ENCODE measurements around the gene GPX8. TPM values are rescaled to one million over a fixed set of nuclear protein-coding genes. Genes with fewer than 3 reads are reported as not detected.

GPX8 gene
- total and polyA plus RNA-seq, 11 donors: 3.9 to 16.1 (median 5.1) TPM

DNA sequence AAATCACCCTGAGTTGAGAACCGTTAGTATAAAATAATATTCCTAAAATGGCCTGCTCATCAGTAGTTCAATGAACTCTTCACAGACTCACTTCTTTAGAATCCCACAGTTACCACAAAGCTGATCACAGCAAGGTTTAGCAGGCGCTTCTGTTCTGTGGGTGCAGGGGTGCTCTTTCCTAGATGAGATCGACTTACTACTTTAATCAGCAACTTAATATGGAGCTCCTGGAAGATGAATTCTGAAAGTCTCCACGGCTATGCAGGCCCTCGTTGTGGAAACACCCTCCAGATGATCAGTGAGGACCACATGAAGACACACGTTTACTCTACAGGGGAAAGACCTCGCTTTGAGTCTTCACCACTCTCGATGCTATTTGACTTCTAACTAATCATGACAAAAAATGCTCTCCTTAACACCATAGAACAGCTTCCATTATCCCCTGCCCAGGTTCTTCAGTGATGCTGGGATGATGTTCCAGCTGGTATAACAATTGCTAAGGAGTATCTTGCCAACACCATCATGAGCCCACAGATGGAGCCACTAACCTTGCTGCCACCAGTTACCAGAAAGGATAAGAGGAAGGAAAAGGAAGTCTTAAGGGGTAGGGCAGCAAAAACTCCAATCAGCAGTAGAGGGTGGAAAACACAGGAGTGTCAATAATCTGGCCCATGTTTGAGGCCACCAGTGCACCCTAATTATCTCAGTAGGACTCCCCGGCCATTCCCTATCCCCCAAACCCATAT lies 17.9 kb upstream of the GPX8 start:
- Histone ChIP-seq H3K9me3 (no peaks in the 10 kb centered on the region), H3K27ac (no peak overlapping the region), H3K27me3 (peaks cover 0 to 20% (median 3%) of the 10 kb centered on the region in 9 donors), H3K36me3 (no peaks in the 10 kb centered on the region), H3K4me1 (peaks cover 0 to 5% (median 0%) of the 10 kb centered on the region in 12 donors), H3K4me3 (no peak overlapping the region)
- intact Hi-C loops (cut with DNase I): loop anchor here in 4 of 10 donors (5.0 to 10.0 kb wide), 3 partner anchors 197 to 627 kb away; partner anchors contain the start of gene SNX18 (in 2 of the 4)
- no peak for ATAC-seq
- WGBS, 4 donors: 89 to 93% (median 92%) methylated on average over 9 of the region's 9 CpGs
- DNase-seq: no peak
- TF ChIP-seq, protein P1, sequence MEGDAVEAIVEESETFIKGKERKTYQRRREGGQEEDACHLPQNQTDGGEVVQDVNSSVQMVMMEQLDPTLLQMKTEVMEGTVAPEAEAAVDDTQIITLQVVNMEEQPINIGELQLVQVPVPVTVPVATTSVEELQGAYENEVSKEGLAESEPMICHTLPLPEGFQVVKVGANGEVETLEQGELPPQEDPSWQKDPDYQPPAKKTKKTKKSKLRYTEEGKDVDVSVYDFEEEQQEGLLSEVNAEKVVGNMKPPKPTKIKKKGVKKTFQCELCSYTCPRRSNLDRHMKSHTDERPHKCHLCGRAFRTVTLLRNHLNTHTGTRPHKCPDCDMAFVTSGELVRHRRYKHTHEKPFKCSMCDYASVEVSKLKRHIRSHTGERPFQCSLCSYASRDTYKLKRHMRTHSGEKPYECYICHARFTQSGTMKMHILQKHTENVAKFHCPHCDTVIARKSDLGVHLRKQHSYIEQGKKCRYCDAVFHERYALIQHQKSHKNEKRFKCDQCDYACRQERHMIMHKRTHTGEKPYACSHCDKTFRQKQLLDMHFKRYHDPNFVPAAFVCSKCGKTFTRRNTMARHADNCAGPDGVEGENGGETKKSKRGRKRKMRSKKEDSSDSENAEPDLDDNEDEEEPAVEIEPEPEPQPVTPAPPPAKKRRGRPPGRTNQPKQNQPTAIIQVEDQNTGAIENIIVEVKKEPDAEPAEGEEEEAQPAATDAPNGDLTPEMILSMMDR (IDR thresholded peaks at IDR 0.05): no peak
- TF ChIP-seq POLR2A (IDR thresholded peaks at IDR 0.05): no peak

DNA sequence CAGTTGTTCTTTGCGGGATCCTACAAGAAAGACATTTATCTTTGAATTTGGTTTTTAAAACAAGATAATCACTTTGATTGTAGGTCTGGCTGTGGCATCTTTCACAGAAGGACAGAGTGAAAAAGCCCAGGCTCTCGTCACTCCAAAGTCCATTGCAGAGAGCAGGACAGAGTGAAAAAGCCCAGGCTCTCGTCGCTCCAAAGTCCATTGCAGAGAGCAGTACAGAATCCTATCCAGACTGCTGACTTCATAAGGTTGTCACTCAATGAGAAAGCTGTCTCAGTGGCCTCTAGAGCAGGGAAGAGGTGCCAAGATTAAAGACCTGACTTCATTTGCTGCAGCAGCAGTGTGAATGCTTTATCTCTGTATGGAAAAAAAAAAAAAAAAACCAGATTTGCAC lies 16.3 kb upstream of the GPX8 start:
- 17 to 31% (median 30%) methylated on average over 4 of the region's 4 CpGs for WGBS, 4 donors
- H3K4me3 ChIP-seq: no peak overlapping the region
- no peaks in the 10 kb centered on the region for H3K36me3 ChIP-seq
- TF ChIP-seq POLR2A (IDR thresholded peaks at IDR 0.05): no peak
- TF ChIP-seq, protein P1 (IDR thresholded peaks at IDR 0.05): no peak
- intact Hi-C loops (cut with DNase I): loop anchor here in 4 of 10 donors (2.0 to 10.0 kb wide), 4 partner anchors 199 to 629 kb away; partner anchors contain the start of gene SNX18 (in 2 of the 4)
- H3K9me3 ChIP-seq: no peaks in the 10 kb centered on the region
- peaks cover 0 to 23% (median 3%) of the 10 kb centered on the region in 9 donors for H3K27me3 ChIP-seq
- no peak overlapping the region for H3K27ac ChIP-seq
- peak in 1 of 4 donors; percentile 61 for ATAC-seq
- H3K4me1 ChIP-seq: peaks cover 0 to 5% (median 0%) of the 10 kb centered on the region in 12 donors
- no peak for DNase-seq

DNA sequence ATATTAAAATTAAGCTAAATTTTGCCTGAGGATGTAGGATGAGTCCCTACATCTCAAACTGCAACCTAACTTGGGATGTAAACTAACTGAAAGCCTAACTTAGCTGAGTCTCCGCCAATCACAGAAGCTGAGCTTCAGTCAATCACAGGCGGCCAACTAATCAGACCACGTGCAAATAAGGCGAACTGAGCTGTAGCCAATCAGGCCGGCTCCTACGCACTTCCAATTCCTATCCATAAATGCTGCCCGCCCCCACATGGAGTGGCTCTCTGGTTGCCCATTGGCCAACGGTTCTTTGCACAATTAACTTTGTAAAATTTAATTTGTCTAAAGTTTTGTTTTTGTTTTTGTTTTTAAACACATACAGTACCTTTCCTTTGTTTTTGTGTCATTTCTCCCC lies 13.9 kb upstream of the GPX8 start:
- ATAC-seq (no peak), DNase-seq (no peak)
- no peaks in the 10 kb centered on the region for H3K9me3 ChIP-seq
- WGBS, 4 donors: 74 to 80% (median 75%) methylated on average over 8 of the region's 8 CpGs
- H3K27me3 ChIP-seq: peaks cover 0 to 20% (median 3%) of the 10 kb centered on the region in 9 donors
- TF ChIP-seq POLR2A (IDR thresholded peaks at IDR 0.05): no peak
- TF ChIP-seq, protein P1 (IDR thresholded peaks at IDR 0.05): no peak
- H3K4me1 ChIP-seq: peaks cover 0 to 5% (median 0%) of the 10 kb centered on the region in 12 donors
- H3K27ac ChIP-seq: no peak overlapping the region
- no peaks in the 10 kb centered on the region for H3K36me3 ChIP-seq
- H3K4me3 ChIP-seq: no peak overlapping the region
- intact Hi-C loops (cut with DNase I): loop anchor here (1.0 to 10.0 kb wide), 10 partner anchors 199 to 631 kb away; partner anchors contain the start of gene SNX18 (in 2 of the 10)

DNA sequence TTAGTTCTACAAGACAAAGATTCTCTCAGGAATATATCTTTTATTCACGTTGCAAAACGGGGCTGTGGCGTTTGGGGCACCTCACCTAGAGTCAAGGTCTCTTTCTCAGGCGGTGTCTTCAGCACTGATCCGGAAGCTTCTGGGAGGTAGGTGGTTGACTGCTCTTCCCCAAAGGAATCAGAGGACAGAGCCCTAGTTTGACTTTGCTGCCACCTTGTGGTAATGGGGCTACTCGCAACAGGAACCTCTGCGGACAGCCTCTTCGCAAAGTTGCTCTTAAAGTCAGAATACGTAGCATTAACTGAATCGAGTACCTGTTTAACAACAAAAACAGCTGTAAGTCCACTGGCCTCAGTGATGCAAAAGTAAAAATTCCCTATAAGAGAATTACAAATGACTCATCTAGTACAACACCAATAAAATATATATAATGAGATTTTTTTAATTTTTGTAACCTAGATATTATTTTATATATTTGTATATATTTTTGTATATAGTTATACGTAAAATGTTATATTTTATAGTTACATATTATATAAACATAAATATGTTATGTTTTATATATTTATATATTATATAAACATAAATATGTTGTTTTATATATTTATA lies 13.3 kb upstream of the GPX8 start:
- Histone ChIP-seq H3K9me3 (no peaks in the 10 kb centered on the region), H3K27ac (no peak overlapping the region), H3K4me3 (no peak overlapping the region), H3K36me3 (no peaks in the 10 kb centered on the region), H3K4me1 (peaks cover 0 to 5% (median 0%) of the 10 kb centered on the region in 12 donors), H3K27me3 (peaks cover 0 to 19% (median 3%) of the 10 kb centered on the region in 9 donors)
- DNase-seq (peak; percentile 64 to 77 (median 69)), ATAC-seq (peak; percentile 37 to 89 (median 74))
- intact Hi-C loops (cut with DNase I): loop anchor here (1.0 to 10.0 kb wide), 10 partner anchors 199 to 632 kb away; partner anchors contain the start of gene SNX18 (in 2 of the 10)
- WGBS, 4 donors: 8 to 9% (median 9%) methylated on average over 11 of the region's 11 CpGs
- TF ChIP-seq POLR2A (IDR thresholded peaks at IDR 0.05): no peak
- TF ChIP-seq, protein P1 (IDR thresholded peaks at IDR 0.05): peak; percentile 84 to 97 (median 92)
